Ovary (tissue), 3 donors: ENCODE measurements around the gene DLX6.
"Not testable (repeated sequence)": the region's sequence is repeated elsewhere in the genome, so short reads cannot be mapped to it uniquely, and the experiment has no call there.

ENCODE experiments used
- CTCF ChIP-seq, 3 donors: fragments of 450-650 bp in 2 of 3; fragments of 200-600 bp in 1 of 3; IDR thresholded peaks; one replicate each; pipeline versions ENCODE4 v1.5.1 to v1.8.0; 2016 to 2022; ENCODE audit warnings: antibody characterized with exemption in 3 of 3, mild to moderate bottlenecking in 1 of 3
- POLR2A ChIP-seq: fragments of 450-650 bp; IDR thresholded peaks from one replicate; pipeline ENCODE4 v1.6.1; 2017; ENCODE audit warnings: antibody characterized with exemption, mild to moderate bottlenecking, moderate library complexity
- donor health status: DM: no; HTN: no; CAD: no.

GRCh38 chr7:97034213-97034852 lies 29.0 kb downstream of the DLX6 start:
- TF ChIP-seq CTCF (IDR thresholded peaks at IDR 0.05); POLR2A: not testable (repeated sequence)
